Activated naive CD8-positive, alpha-beta T cell treated with anti-CD3 and anti-CD28 coated beads, Interleukin-2, amount 10 ng/mL, durations not matched to agents 7 days and 5 days (primary cell): ENCODE results near the gene GNL2. TPM values are rescaled to one million over a fixed set of nuclear protein-coding genes. Genes with fewer than 3 reads are reported as not detected.
A peak's percentile ranks its signal among the peaks of the same experiment; 100 is the strongest.
"Not testable (repeated sequence)": the region's sequence is repeated elsewhere in the genome, so short reads cannot be mapped to it uniquely, and the experiment has no call there.

Experiments used
- ATAC-seq: fragments of 150-1000 bp; cut with Tn5 transposase; one replicate; pipeline ENCODE4 v1.10.0; 2021; ENCODE audit warnings: low read depth, moderate library complexity
- POLR2A ChIA-PET: fragments of 350-600 bp; sonication (Branson Sonifier 250); formaldehyde crosslinking; loops from one replicate; lab custom pipeline; 2021; ENCODE audit warnings: antibody characterized with exemption; lab: Charles Lee
- DNase-seq: peaks from one replicate; pipeline ENCODE4 v3.0.0; 2021
- H3K27ac Mint-ChIP-seq: one replicate; pipeline ENCODE4 v1.8.0; 2022; ENCODE audit warnings: mild to moderate bottlenecking, mixed read lengths
- H3K27me3 Mint-ChIP-seq: one replicate; pipeline ENCODE4 v1.8.0; 2022; ENCODE audit warnings: mild to moderate bottlenecking, moderate library complexity, mixed read lengths
- H3K36me3 Mint-ChIP-seq: one replicate; pipeline ENCODE4 v1.8.0; 2021; ENCODE audit warnings: mild to moderate bottlenecking, mixed read lengths
- H3K4me1 Mint-ChIP-seq: one replicate; pipeline ENCODE4 v1.8.0; 2021; ENCODE audit warnings: mixed read lengths
- H3K4me3 Mint-ChIP-seq: one replicate; pipeline ENCODE4 v1.8.0; 2022; ENCODE audit warnings: mild to moderate bottlenecking, moderate library complexity, mixed read lengths
- H3K9me3 Mint-ChIP-seq: one replicate; pipeline ENCODE4 v1.8.0; 2021; ENCODE audit warnings: mixed read lengths
- total RNA-seq, 2 experiments: library from RNA; stranded (reverse); gene quantifications; one replicate each; pipeline ENCODE4 v1.2.3, GENCODE V29; 2021

The GNL2 gene
- total RNA-seq, 2 experiments from 2014 or later: 45.2 to 46.9 TPM

- H3K4me1 Mint-ChIP-seq: no peaks in the 10 kb centered on the region
- H3K9me3 Mint-ChIP-seq: no peaks in the 10 kb centered on the region
- DNase-seq: no peak
- no peak overlapping the region for H3K4me3 Mint-ChIP-seq
- H3K27ac Mint-ChIP-seq: no peak overlapping the region
- H3K27me3 Mint-ChIP-seq: peaks cover 27% of the 10 kb centered on the region
- POLR2A ChIA-PET: no interaction called here
- ATAC-seq: no peak
- no peaks in the 10 kb centered on the region for H3K36me3 Mint-ChIP-seq
These were observed 7.3 kb upstream of the GNL2 start for GRCh38 chr1:37602750-37603694.

DNA sequence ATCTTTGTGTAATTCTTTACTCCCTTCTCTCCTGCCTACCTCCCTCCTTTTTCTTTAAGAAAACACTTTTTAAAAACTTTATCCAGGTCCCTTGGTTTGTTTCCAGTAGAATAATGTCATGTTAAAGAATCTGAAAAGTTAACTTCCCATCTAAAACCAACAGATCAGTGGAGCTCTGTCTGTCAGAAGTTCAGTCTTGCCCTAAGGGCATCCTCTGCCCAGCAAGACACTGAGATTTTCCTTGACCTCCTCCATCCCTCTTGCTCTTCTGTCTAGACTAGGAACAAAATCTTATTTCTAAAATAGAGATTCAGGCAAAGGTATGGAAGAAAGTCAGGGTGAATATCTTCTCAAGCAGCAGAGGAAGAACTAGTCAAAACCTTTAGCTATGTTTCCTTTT is 5.7 kb upstream of the GNL2 start:
- H3K4me1 Mint-ChIP-seq: no peaks in the 10 kb centered on the region
- no peak overlapping the region for H3K27ac Mint-ChIP-seq
- H3K9me3 Mint-ChIP-seq: no peaks in the 10 kb centered on the region
- POLR2A ChIA-PET: no interaction called here
- H3K4me3 Mint-ChIP-seq: no peak overlapping the region
- peaks cover 29% of the 10 kb centered on the region for H3K27me3 Mint-ChIP-seq
- no peak for DNase-seq
- no peak for ATAC-seq
- H3K36me3 Mint-ChIP-seq: no peaks in the 10 kb centered on the region

GRCh38 chr1:37599940-37600339 is 4.2 kb upstream of the GNL2 start:
- Mint-ChIP-seq H3K4me3 (no peak overlapping the region), H3K4me1 (peaks cover 9% of the 10 kb centered on the region), H3K9me3 (no peaks in the 10 kb centered on the region), H3K36me3 (no peaks in the 10 kb centered on the region), H3K27ac (no peak overlapping the region), H3K27me3 (peaks cover 21% of the 10 kb centered on the region)
- no peak for ATAC-seq
- POLR2A ChIA-PET: no interaction called here
- DNase-seq: no peak

DNA sequence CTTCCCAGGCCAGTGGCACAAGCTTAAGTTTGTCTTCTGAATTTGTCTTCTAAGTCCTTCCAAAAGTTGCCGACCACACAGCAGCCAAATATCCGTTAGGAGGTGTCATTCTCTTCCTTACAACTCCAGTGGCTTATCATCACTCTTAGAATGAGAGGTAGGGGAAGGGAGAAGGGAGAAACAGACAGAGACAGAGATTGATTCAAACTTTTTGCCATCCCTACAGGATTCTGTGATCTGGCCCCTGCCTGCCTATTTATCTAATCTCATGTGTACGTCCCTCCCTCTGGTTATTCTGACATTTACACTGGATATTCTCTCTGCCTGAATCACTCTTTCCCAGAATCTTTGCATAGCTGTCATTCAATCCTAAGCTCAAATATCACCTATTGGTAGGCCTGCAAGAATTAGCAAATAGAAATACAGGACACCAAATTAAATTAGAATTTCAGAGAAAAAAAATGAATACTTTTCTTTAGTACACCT is 488 bp upstream of the GNL2 start:
- POLR2A ChIA-PET: interaction anchor here (1.2 to 1.8 kb wide), 3 partner anchors 86 to 212 kb away, joined by 4 to 17 read pairs (median 7); partner anchors contain the start of genes C1orf122 and YRDC
- Mint-ChIP-seq H3K27ac (peak overlapping the region; percentile 98), H3K4me1 (peaks cover 22% of the 10 kb centered on the region), H3K27me3 (peaks cover 8% of the 10 kb centered on the region), H3K9me3 (no peaks in the 10 kb centered on the region), H3K36me3 (peaks cover 5% of the 10 kb centered on the region), H3K4me3 (peak overlapping the region; percentile 100)
- ATAC-seq (no peak), DNase-seq (no peak)

- peaks cover 9% of the 10 kb centered on the region for H3K36me3 Mint-ChIP-seq
- H3K4me1 Mint-ChIP-seq: peaks cover 24% of the 10 kb centered on the region
- POLR2A ChIA-PET: no interaction called here
- no peak for ATAC-seq
- H3K4me3 Mint-ChIP-seq: peak overlapping the region; percentile 32
- H3K9me3 Mint-ChIP-seq: no peaks in the 10 kb centered on the region
- no peak for DNase-seq
- H3K27me3 Mint-ChIP-seq: peaks cover 2% of the 10 kb centered on the region
- no peak overlapping the region for H3K27ac Mint-ChIP-seq
These were observed 2.0 kb downstream of the GNL2 start for GRCh38 chr1:37593726-37594125.

DNA sequence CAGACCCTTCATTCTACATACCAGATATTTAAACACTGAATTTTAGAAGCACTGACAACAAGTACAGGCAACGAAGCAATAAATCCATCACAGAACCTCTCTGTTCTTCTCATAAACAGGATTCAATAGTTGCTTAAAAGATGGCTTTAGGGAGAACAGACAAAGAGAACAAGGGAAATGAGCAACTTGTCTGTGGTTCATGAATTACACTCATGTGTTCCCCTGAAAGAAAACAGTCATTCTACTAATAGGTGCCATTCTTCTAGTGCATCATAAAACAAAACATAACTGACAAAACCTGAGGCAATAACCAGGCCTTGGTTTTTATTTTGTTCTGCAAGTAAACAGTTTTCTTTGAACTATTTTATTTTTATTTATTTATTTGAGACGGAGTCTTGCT is 6.8 kb downstream of the GNL2 start:
- ATAC-seq (no peak), DNase-seq (no peak)
- Mint-ChIP-seq H3K36me3 (peaks cover 20% of the 10 kb centered on the region), H3K4me3 (no peak overlapping the region), H3K27ac (no peak overlapping the region), H3K27me3 (no peaks in the 10 kb centered on the region), H3K9me3 (no peaks in the 10 kb centered on the region), H3K4me1 (peaks cover 8% of the 10 kb centered on the region)
- POLR2A ChIA-PET: no interaction called here

GRCh38 chr1:37584544-37584943 is 11.2 kb downstream of the GNL2 start:
- peaks cover 25% of the 10 kb centered on the region for H3K36me3 Mint-ChIP-seq
- H3K4me3 Mint-ChIP-seq, ATAC-seq, H3K4me1 Mint-ChIP-seq, H3K9me3 Mint-ChIP-seq, H3K27me3 Mint-ChIP-seq, POLR2A ChIA-PET, H3K27ac Mint-ChIP-seq, DNase-seq: not testable (repeated sequence)

- no peaks in the 10 kb centered on the region for H3K27me3 Mint-ChIP-seq
- peaks cover 40% of the 10 kb centered on the region for H3K4me1 Mint-ChIP-seq
- H3K9me3 Mint-ChIP-seq: no peaks in the 10 kb centered on the region
- POLR2A ChIA-PET: no interaction called here
- peaks cover 38% of the 10 kb centered on the region for H3K36me3 Mint-ChIP-seq
- no peak overlapping the region for H3K4me3 Mint-ChIP-seq
- no peak for ATAC-seq
- DNase-seq: no peak
- no peak overlapping the region for H3K27ac Mint-ChIP-seq
These were observed 20.0 kb downstream of the GNL2 start for GRCh38 chr1:37575692-37576091.

DNA sequence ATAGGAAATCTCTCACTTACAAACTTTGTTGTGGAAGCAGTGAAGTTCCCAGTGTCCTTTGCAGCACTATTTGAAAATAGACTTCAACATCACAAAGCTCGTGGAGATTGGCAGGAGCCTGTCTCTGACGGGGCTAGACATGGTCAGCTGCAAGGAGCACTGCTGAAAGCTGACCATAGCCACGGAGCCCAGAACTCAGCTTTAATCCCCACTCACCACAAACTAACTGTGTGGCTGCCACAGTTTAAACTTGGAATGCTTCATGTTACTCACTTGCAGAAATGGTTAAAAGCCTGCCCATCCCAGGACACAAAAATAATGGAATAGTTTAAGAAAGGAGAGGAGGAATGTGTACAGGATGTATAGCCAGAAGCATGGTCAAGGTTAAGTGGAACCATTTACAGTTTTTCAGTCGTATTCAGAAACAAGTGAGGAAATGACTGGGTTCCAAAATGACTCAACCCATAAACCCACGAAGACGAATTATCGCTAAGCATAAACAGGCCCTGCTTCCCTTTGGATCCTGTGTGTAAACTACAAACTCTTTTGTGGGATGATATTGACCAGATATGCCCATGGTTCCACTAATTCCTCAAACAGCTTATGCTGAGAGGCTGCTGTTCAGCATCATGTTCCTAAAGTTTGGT is 20.8 kb downstream of the GNL2 start:
- ATAC-seq: no peak
- Mint-ChIP-seq H3K27ac (peak overlapping the region; percentile 73), H3K4me3 (peak overlapping the region; percentile 11), H3K9me3 (no peaks in the 10 kb centered on the region), H3K36me3 (peaks cover 43% of the 10 kb centered on the region), H3K4me1 (peaks cover 43% of the 10 kb centered on the region), H3K27me3 (no peaks in the 10 kb centered on the region)
- no peak for DNase-seq
- POLR2A ChIA-PET: interaction anchor here (0.9 kb wide), 1 partner anchor 26 kb away, joined by 3 read pairs; no protein-coding TSS in a partner anchor

DNA sequence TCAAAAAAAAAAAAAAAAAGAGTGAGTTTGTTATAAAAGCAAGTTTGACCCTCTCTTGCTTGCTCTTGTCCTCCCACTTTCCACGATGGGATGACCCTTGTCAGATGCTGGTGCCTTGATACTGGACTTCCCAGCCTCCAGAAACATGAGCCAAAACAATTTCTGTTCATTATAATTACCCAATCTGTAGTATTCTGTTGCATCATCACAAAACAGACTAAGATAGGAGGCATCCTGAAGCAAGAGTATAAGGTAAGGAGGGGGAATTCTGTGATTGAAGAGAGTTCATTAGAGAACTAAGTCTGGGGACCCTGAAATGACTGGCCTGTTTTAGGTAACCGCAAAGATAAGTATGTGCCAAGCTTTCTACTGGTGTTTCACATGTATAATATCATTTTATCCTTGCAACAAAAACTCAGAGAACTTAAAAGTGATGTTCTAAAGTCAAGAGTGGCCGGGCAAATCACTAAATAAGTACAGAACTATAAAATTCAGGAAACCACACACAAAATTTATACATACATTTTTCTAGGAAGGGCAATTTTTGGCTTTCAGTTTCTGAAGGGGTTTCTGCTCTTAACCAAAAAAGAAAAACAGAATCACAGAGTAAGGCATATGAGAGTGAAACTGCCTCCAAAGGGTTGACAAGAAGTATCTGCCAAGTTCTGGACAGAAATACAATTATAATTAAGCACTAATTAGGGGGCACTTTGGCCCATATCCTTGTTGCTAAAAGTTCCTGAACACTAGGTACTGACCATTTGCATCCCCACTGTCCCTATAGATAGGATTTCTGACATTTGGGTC is 25.0 kb downstream of the GNL2 start:
- Mint-ChIP-seq H3K27ac (peak overlapping the region; percentile 78), H3K9me3 (no peaks in the 10 kb centered on the region), H3K4me1 (peaks cover 34% of the 10 kb centered on the region), H3K27me3 (no peaks in the 10 kb centered on the region), H3K4me3 (peak overlapping the region; percentile 73), H3K36me3 (peaks cover 54% of the 10 kb centered on the region)
- no peak for DNase-seq
- ATAC-seq: peak; percentile 60
- POLR2A ChIA-PET: no interaction called here

GRCh38 chr1:37567023-37567422 is 28.7 kb downstream of the GNL2 start:
- Mint-ChIP-seq H3K9me3 (no peaks in the 10 kb centered on the region), H3K36me3 (peaks cover 39% of the 10 kb centered on the region), H3K27me3 (no peaks in the 10 kb centered on the region), H3K4me3 (no peak overlapping the region), H3K4me1 (peaks cover 16% of the 10 kb centered on the region), H3K27ac (no peak overlapping the region)
- ATAC-seq (no peak), DNase-seq (no peak)
- POLR2A ChIA-PET: no interaction called here

GRCh38 chr1:37564892-37565291 is 30.8 kb downstream of the GNL2 start:
- Mint-ChIP-seq H3K4me1 (peaks cover 3% of the 10 kb centered on the region), H3K4me3 (no peak overlapping the region), H3K27ac (no peak overlapping the region), H3K9me3 (no peaks in the 10 kb centered on the region), H3K27me3 (no peaks in the 10 kb centered on the region), H3K36me3 (peaks cover 26% of the 10 kb centered on the region)
- ATAC-seq (no peak), DNase-seq (no peak)
- POLR2A ChIA-PET: interaction anchor here (0.6 kb wide), 1 partner anchor 40 kb away, joined by 3 read pairs; no protein-coding TSS in a partner anchor

- POLR2A ChIA-PET: no interaction called here
- no peaks in the 10 kb centered on the region for H3K27me3 Mint-ChIP-seq
- DNase-seq: no peak
- H3K27ac Mint-ChIP-seq: no peak overlapping the region
- ATAC-seq: no peak
- H3K9me3 Mint-ChIP-seq: no peaks in the 10 kb centered on the region
- H3K36me3 Mint-ChIP-seq: peaks cover 8% of the 10 kb centered on the region
- H3K4me3 Mint-ChIP-seq: no peak overlapping the region
- H3K4me1 Mint-ChIP-seq: peaks cover 2% of the 10 kb centered on the region
These were observed 32.8 kb downstream of the GNL2 start for GRCh38 chr1:37562984-37563383.
